GM19372 (cell line): Measurements from ENCODE around the gene SLC22A5.

Source experiments
- ATAC-seq: cut with Tn5 transposase; IDR thresholded peaks from one replicate; pipeline ENCODE4 v1.9.1; 2021; ENCODE audit warnings: mild to moderate bottlenecking, low read depth, moderate library complexity; ENCODE audit not compliant: unreplicated experiment

Gene SLC22A5

GRCh38 chr5:132369474-132370180 lies at the start of gene SLC22A5:
Gene SLC22A5, plus strand, starts transcription at chr5:132369710. Its CDS starts 263 bp downstream, at chr5:132369973.
- ATAC-seq: peak; percentile 86

DNA sequence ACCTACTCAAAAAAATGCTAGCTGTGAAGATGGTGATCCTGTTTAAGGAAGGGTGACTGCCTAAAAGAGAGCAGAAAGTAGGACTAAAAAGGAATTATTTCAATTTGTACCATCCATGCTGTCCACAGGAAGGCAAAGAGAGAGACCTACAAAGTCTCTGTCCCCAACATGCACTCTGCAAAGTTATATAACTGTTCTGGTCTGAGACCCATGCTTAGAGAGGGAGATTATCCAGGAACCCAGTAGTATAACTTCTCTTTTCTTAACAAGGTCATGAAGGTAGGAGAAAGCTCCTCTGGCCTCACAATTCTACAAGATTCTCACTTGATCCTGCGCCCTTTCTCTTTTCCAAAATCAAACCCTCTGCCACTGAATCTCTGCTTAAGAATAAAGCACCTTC lies 49.5 kb upstream of the SLC22A5 start:
- no peak for ATAC-seq

GRCh38 chr5:132321109-132321721 lies 48.3 kb upstream of the SLC22A5 start:
- ATAC-seq: no peak

DNA sequence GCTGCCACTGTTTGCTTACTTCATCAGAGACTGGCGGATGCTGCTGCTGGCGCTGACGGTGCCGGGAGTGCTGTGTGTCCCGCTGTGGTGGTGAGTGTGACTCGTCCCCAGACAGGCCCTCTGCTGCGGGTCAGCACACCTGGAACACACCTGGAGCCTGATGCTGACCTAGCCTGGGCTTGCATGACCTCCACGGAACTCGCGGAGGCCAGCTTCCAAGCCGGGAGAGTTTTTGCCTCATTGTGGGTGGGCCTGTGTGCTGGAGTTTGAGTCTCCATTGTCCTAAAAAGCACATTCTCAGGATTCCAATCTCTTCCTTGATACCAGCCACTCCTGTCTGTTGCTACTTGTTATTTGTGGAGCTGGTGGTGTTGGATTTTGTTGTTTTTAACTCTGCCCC lies 47.2 kb upstream of the SLC22A5 start:
- ATAC-seq: no peak

- ATAC-seq: no peak
Measured at GRCh38 chr5:132323202-132323601, 46.3 kb upstream of the SLC22A5 start.

DNA sequence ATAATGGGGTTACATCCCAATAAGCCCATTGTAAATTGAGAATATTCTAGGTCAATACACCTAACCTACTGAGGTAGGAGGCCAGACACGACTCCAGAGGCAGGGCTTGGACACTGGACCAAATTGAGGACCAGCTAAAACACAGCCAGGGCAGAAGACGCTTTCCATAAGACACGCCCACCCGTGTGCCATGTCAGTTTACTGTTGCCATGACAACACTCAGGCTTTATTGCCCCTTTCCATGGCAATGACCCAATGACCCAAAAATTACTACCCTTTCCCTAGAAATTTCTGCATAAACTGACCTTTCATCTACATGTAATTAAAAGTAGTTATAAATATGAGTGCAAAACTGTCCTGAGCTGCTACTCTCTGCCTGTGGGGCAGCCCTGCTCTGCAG lies 43.8 kb upstream of the SLC22A5 start:
- ATAC-seq: no peak

DNA sequence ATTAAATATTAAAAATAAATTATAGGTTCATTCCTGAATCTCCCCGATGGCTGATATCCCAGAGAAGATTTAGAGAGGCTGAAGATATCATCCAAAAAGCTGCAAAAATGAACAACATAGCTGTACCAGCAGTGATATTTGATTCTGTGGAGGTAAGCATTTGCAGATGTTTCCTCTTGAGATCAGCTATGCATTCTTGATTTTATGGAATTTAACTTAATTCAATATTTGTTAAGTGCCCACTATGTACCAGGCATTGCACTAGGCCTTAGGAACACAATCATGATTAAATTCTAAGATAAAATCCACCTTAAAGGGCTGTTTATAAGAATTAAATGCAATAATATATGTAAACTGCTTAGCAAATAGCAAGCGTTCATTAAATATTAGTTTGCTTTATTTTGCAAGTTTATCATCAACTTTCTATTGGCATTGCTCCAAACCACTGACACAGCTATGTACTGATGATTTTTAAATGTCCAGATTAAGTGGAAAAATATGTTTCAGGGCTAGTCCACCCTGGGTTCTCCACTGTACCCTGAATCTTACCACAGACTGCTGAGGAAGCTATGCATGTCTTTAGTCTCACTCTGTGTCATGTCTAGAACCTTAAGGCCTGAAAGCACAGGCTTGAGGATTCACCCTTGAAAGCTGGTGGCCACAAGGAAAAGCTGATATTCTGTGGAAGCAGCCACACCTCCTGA lies 42.1 kb upstream of the SLC22A5 start:
- no peak for ATAC-seq

GRCh38 chr5:132334812-132335211 lies 34.7 kb upstream of the SLC22A5 start:
- ATAC-seq: no peak

DNA sequence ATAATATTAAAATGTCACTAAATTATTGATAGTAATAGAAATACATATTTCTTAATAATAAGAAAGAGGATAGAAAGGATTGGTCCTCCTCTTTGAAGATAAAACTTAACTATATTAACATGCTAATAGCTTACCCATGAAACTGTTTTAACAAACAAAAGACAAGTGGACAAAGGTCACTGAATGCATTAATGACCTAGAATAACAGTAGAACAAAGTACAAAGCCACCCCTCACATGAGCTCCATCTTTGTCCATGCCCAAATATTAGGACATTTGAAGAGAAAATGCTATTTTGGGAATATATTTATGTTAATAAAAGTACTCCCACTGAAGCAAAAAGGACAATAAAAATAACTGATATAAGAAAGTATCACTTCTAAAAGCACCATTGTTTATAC lies 34.1 kb upstream of the SLC22A5 start:
- ATAC-seq: no peak

DNA sequence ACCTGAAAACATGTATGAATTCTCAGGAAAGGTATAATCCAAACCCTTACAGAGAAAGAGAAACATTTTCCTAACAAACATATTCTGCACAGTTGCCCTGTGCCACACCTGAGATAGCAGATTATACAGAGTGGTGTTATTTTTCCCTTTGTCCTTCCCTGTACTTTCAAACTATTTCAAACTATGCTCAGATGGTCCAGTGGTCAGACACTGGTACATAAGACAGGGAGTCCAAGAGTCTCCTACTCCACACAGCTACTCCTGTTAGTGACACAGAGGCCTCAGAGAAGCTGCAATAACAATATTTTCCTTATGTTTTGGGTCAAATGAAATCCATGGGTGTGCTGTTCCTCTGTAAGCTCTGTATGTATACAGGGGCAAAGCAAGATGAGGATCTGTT lies 30.0 kb upstream of the SLC22A5 start:
- no peak for ATAC-seq

DNA sequence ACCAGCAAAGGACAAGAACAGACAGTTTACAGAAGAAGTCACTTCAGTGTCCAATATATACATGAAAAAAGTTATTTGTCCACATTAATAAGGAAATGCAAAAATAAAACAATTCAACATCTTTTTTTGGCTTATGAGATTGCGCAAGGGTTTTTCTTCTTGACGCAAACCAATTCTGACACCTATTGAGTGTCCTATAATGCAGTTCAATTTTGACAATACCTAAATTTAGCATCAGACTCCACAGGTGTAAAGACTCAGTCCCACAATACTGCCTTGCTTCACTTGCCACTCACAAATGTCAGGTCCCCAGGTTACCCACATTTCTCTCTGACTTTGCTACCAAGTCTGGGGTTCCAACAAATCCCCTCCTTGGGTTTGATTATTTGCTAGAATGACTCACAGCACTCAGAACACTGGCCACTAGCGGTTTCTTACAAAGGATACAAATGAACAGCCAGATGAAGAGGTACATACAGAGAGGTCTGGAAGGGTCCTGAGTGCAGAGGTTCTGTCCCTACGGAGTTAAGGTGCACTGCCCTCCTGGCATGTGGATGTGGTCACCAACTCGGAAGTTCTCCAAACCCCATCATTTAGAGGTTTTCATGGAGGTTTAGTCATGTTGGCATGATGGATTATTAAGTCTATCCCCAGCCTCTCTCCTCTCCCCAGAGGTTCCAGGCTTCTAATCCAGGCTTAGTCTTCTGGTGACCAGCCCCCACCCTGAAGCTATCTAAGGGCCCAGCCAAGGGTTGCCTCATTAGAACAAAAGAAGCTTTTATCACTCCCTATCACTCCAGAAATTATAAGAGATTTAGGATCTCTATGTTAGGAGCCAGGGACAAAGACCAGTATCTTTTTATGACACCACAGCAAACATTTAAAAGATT lies 27.0 kb upstream of the SLC22A5 start:
- no peak for ATAC-seq

- no peak for ATAC-seq
Measured at GRCh38 chr5:132344775-132345514, 24.6 kb upstream of the SLC22A5 start.

DNA sequence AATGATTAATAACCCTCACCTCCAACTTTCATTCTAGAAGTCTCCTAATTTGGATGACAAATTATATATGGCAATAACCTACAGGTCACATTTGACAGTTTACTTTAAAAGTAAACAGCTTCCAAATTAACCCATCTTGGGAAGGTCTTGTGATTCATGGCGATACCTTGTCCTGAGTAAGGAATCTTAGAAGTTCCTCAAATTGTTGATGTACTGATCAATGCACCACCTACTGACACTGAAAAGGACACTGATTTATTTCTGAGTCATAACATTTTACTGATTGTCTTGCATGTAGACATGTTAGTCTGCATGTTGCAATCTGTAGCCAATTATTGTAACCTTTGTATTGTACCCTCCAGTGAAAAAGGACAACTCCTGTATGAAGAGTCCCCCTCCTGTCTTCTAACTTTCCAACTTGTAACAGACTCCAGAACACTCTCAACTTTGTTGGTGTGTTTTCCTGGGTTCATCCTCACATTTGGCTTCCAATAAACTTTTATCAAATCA lies 16.0 kb upstream of the SLC22A5 start:
- no peak for ATAC-seq

- no peak for ATAC-seq
Measured at GRCh38 chr5:132354381-132355139, 14.9 kb upstream of the SLC22A5 start.

DNA sequence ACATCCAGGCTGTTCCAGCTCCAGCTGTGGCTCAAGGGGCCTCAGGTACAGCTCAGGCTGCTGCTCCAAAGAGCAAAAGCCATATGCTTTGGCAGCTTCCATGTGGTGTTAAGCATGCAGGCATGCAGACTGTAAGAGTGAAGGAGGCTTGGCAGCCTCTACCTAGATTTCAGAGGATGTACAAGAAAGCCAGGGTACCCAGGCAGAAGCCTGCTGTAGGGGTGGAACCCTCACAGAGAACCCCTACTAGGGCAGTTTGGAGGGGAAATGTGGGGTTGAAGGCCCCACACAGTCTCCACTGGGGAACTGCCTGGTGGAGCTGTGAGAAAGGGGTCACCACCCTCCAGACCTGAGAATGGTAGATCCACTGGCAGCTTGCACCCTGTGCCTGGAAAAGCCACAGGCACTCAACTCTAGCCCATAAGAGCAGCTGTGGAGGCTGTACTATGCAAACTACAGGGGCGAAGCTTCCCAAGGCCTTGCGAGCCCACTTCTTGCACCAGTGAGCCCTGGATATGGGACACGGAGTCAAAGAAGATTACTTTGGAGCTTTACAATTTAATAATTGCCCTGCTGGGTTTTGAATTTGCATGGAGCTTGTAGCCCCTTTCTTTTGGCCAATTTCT lies 14.3 kb upstream of the SLC22A5 start:
- no peak for ATAC-seq

DNA sequence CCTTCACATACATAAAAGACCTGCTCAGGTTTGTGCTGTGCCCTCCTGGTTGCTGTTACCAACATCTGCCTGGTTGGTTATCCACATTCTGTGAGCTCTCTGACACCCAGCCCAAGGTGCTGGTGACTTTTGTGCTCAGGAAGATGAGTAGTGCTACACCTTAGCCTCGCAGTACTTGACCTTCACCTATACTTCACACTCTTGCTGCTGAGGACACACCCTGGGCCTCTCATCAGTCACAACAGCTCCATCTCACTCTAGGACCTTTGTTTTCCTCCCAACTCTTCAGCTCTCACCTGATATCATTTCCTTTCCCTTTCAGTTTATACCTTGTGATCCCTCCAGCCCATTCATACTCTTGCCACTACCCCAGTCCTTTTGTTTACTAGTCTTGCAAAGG lies 10.7 kb upstream of the SLC22A5 start:
- no peak for ATAC-seq

DNA sequence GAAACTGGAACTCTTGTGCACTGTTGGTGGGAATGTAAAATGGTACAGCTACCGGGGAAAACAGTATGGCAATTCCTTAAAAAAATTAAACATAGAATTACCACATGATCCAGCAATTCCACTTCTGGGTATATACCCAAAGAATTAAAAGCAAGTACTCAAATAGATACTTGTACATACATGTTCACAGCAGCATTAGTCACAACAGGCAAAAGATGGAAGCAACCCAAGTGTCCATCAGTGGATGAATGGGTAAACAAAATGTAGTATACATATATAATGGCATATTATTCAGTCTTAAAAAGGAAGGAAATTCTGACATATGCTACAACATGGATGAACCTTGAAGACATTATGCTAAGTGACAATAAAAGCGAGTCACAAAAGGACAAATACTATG lies 7.4 kb upstream of the SLC22A5 start:
- ATAC-seq: no peak

DNA sequence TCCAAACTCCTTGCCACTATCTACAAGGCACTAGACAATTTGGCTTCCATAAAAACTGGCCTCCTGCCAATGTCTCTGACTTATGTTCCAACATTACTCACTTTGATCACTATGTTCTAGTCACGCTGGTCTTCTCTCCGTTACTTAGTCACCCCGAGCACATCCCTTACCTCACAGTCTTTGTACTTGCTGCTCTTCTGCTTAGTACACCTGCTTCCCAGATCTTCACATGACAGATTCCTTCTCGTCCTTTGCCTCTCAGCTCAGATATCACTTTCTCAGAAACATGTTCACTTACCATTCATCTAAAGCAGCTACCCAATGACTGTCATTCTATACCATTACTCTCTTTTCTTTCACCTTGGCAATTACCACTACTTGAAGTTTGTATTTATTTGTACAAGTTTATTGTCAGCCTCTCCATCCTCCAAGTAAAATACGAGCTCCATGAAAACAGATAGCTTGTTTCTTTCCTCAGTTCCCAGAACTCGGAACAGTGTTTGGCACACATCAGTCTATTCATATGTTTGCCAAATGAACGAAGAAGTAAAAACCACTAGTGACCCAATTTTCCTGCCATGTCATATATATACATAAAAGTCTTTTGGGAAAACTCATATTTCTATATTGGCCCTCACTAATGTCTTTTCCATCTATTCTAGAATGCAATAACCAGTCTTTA lies 5.9 kb upstream of the SLC22A5 start:
- no peak for ATAC-seq
